ENCODE data around the gene DRC3. TPM values are rescaled to one million over a fixed set of nuclear protein-coding genes. Genes with fewer than 3 reads are reported as not detected.

DRC3 gene
- total RNA-seq, 4 donors from 2014 or later = 4.3 to 8.6 (median 6.0) TPM

DNA sequence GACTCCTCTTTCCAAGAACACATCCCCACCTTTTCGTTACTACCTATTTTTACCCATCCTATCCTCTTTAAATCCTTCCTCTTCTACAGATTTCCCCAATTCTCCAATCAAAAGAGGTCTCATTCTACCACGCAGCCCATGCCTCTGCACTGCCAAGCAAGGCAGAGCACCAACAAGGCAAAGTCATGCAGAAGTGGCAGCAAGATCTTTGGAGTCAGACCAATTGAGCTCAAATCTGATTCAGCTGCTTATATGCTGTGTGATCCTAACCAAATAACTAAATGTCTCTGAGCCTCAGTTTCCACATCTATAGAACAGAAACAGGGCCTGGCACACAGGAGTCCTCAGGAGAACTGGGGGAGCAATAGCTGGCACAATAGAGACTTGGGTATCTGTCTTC, 41.5 kb upstream of the DRC3 start:
- Histone ChIP-seq H3K4me3 (no peak overlapping the region), H3K27me3 (no peaks in the 10 kb centered on the region), H3K9me3 (no peaks in the 10 kb centered on the region), H3K36me3 (no peaks in the 10 kb centered on the region), H3K4me1 (peaks cover 7 to 98% (median 55%) of the 10 kb centered on the region in 4 donors), H3K27ac (peak overlapping the region in 2 of 4 donors; percentile 83 to 93)
- 53 to 75% methylated on average over 2 of the region's 2 CpGs for WGBS, 2 donors
- TF ChIP-seq EP300 (IDR thresholded peaks at IDR 0.05) (no peak), POLR2A (IDR thresholded peaks at IDR 0.05) (no peak)
- TF ChIP-seq, protein P1, sequence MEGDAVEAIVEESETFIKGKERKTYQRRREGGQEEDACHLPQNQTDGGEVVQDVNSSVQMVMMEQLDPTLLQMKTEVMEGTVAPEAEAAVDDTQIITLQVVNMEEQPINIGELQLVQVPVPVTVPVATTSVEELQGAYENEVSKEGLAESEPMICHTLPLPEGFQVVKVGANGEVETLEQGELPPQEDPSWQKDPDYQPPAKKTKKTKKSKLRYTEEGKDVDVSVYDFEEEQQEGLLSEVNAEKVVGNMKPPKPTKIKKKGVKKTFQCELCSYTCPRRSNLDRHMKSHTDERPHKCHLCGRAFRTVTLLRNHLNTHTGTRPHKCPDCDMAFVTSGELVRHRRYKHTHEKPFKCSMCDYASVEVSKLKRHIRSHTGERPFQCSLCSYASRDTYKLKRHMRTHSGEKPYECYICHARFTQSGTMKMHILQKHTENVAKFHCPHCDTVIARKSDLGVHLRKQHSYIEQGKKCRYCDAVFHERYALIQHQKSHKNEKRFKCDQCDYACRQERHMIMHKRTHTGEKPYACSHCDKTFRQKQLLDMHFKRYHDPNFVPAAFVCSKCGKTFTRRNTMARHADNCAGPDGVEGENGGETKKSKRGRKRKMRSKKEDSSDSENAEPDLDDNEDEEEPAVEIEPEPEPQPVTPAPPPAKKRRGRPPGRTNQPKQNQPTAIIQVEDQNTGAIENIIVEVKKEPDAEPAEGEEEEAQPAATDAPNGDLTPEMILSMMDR (IDR thresholded peaks at IDR 0.05) = no peak
- no peak for DNase-seq (ENCODE audit: low spot score in 2 of 2)

DNA sequence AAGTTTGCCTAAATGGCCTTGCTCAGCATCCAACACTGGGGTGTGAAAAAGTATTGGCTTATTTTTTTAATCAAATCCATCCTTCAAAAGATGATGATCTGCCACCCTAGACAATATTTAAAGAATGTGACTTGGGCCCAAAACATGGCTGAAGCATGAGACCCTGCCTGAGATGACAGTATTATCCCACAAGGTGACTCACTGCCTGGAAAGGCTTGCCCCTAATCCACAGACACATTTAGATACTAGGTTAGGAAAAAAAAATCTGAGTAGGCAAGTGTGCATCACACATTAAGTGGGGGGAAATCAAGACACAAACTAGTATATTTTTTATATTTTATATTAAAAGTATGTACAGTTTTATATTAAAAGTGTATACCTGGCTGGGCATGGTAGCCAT, 38.9 kb upstream of the DRC3 start:
- no peaks in the 10 kb centered on the region for H3K9me3 ChIP-seq
- peaks cover 0 to 98% (median 62%) of the 10 kb centered on the region in 4 donors for H3K4me1 ChIP-seq
- no peaks in the 10 kb centered on the region for H3K27me3 ChIP-seq
- H3K27ac ChIP-seq = peak overlapping the region in 3 of 4 donors; percentile 15 to 86 (median 83)
- no peak for DNase-seq (ENCODE audit: low spot score in 2 of 2)
- no peaks in the 10 kb centered on the region for H3K36me3 ChIP-seq
- TF ChIP-seq POLR2A (IDR thresholded peaks at IDR 0.05) (no peak), EP300 (IDR thresholded peaks at IDR 0.05) (no peak)
- TF ChIP-seq, protein P1 (IDR thresholded peaks at IDR 0.05) = no peak
- no peak overlapping the region for H3K4me3 ChIP-seq

DNA sequence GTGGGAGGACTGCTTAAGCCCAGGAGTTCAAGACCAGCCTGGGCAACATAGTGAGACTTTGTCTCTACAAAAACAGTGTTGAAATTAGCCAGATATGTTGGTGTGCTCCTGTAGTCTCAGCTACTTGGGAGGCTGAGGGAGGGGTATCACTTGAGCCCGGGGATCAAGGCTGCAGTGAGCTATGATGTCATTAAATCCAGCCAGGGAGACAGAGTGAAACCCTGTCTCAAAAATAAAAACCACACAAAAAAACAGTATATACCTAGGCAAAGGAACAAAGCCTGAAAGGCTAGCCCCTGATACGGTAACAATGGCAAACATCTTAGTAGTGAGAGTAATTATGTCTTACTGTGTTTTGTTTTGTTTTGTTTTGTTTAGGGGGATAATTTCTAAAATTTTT, 38.4 kb upstream of the DRC3 start:
- peaks cover 0 to 98% (median 59%) of the 10 kb centered on the region in 4 donors for H3K4me1 ChIP-seq
- DNase-seq (ENCODE audit: low spot score in 2 of 2) = no peak

DNA sequence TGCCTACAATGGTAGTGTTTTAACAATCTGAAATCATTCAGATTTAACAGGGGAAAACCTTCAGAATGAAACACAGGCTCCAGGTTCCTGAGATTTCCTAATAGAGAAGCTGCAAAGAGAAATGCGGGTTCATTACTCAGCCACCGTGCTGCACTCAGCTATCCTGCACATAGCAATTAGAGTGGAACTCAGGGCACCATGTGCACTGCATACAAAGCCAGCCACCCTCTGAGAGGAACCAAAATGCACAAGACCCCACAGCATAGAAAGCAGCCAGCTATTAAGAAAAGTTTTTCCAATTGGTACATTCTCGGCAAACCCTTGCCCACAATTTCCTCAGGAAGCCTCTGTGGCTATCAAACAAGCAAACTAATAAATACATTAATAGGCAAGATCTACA, 37.9 kb upstream of the DRC3 start:
- peaks cover 0 to 97% (median 56%) of the 10 kb centered on the region in 4 donors for H3K4me1 ChIP-seq
- H3K36me3 ChIP-seq = no peaks in the 10 kb centered on the region
- H3K27me3 ChIP-seq = no peaks in the 10 kb centered on the region
- DNase-seq (ENCODE audit: low spot score in 2 of 2) = no peak
- H3K4me3 ChIP-seq = no peak overlapping the region
- TF ChIP-seq EP300 (IDR thresholded peaks at IDR 0.05) (no peak), POLR2A (IDR thresholded peaks at IDR 0.05) (no peak)
- TF ChIP-seq, protein P1 (IDR thresholded peaks at IDR 0.05) = no peak
- WGBS, 2 donors = 44 to 50% methylated on average over 3 of the region's 3 CpGs
- H3K27ac ChIP-seq = peak overlapping the region in 2 of 4 donors; percentile 83 to 86
- H3K9me3 ChIP-seq = no peaks in the 10 kb centered on the region

More for the DNA sequence above, 38.4 kb upstream of the DRC3 start:
- 59 to 63% methylated on average over 2 of the region's 2 CpGs for WGBS, 2 donors
- Histone ChIP-seq H3K27me3 (no peaks in the 10 kb centered on the region), H3K36me3 (no peaks in the 10 kb centered on the region), H3K9me3 (no peaks in the 10 kb centered on the region), H3K4me3 (no peak overlapping the region), H3K27ac (peak overlapping the region in 3 of 4 donors; percentile 15 to 86 (median 83))
- TF ChIP-seq EP300 (IDR thresholded peaks at IDR 0.05) (no peak), POLR2A (IDR thresholded peaks at IDR 0.05) (no peak)
- TF ChIP-seq, protein P1 (IDR thresholded peaks at IDR 0.05) = no peak

DNA sequence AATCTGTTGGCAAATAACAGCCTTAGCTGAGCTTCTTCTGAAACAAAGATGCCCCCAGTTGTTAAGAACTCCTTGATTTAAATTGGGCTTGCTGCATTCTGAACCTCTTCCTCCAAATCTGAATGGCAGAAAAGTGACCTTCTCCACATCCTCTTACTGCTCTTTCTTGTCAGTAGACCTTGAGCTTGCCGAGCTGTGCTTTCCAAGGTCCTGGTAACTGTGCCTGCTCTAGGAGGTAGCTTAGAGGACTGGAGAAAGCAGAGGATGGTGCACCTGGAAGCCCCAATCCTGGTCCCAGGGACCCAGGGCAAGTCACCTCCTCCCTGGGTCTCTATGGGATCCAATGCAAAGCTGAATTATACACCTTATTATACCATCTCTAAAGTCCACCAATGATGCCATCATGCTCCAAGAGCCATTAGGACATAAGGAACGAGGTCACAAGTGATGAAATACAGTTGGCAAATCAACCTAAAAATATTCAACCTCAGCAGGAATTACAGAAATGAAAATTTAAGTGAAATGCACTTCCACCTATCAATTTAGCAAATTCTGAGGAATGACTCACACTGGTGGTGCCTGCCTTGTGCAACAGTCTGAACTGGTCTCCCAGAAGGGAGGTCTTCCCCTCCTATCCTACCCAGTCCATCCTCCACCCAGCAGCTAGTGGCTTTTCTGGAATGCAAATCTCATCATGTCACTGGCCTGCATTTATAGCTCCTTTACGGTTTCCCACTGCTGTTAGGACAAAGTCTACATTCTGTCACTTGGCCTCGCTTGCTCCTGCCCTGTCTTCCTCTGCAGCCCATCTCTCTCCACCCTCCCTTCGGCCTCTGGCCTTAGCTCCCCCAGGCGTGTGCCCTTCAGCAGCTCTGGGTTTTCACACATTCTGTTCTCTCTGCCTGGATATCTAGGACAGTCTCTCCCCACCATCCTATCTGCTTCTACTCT, 37.1 kb upstream of the DRC3 start:
- H3K4me3 ChIP-seq = no peak overlapping the region
- peak overlapping the region in 2 of 4 donors; percentile 83 to 86 for H3K27ac ChIP-seq
- 39 to 42% methylated on average over 6 of the region's 6 CpGs for WGBS, 2 donors
- peak in 1 of 2 donors; percentile 53 for DNase-seq (ENCODE audit: low spot score in 2 of 2)
- peaks cover 0 to 97% (median 53%) of the 10 kb centered on the region in 4 donors for H3K4me1 ChIP-seq
- no peaks in the 10 kb centered on the region for H3K27me3 ChIP-seq
- H3K36me3 ChIP-seq = no peaks in the 10 kb centered on the region
- H3K9me3 ChIP-seq = no peaks in the 10 kb centered on the region
- TF ChIP-seq EP300 (IDR thresholded peaks at IDR 0.05) (no peak), POLR2A (IDR thresholded peaks at IDR 0.05) (no peak)
- TF ChIP-seq, protein P1 (IDR thresholded peaks at IDR 0.05) = no peak
